Naive thymus-derived CD8-positive, alpha-beta T cell (primary cell): Measurements from ENCODE around the gene LRRC56. TPM values are rescaled to one million over a fixed set of nuclear protein-coding genes. Genes with fewer than 3 reads are reported as not detected.

Source experiments
- ATAC-seq, 2 donors: fragments of 150-1000 bp; cut with Tn5 transposase in 1 of 2; sonication (Bioruptor Pico), chemical (Tn5 transposase) in 1 of 2; 1 replicate in 1 of 2; 2 replicates in 1 of 2; pipeline ENCODE4 v1.10.0; 2021; ENCODE audit warnings: mild to moderate bottlenecking in 2 of 2, moderate library complexity in 2 of 2
- POLR2A ChIA-PET: fragments of 350-600 bp; sonication (Branson Sonifier 250); formaldehyde crosslinking; loops from one replicate; lab custom pipeline; 2021; ENCODE audit warnings: antibody characterized with exemption; lab: Charles Lee
- DNase-seq, 10 donors: peaks; one replicate each; pipeline versions ENCODE4 v3.0.0 to v3.0.0-alpha.2; 2020 to 2022
- H3K27ac Mint-ChIP-seq, 10 donors: one replicate each; pipeline ENCODE4 v1.8.0; 2020 to 2022; ENCODE audit warnings: mild to moderate bottlenecking in 10 of 10, mixed read lengths in 10 of 10, moderate library complexity in 4 of 10, inconsistent platforms in 1 of 10
- H3K27me3 Mint-ChIP-seq, 5 donors: one replicate each; pipeline ENCODE4 v1.8.0; 2021 to 2022; ENCODE audit warnings: mixed read lengths in 5 of 5
- H3K36me3 Mint-ChIP-seq, 3 donors: one replicate each; pipeline ENCODE4 v1.8.0; 2020 to 2022; ENCODE audit warnings: mixed read lengths in 3 of 3, mild to moderate bottlenecking in 2 of 3, inconsistent platforms in 1 of 3
- H3K4me1 Mint-ChIP-seq, 4 donors: one replicate each; pipeline ENCODE4 v1.8.0; 2021 to 2022; ENCODE audit warnings: mixed read lengths in 4 of 4
- H3K4me3 Mint-ChIP-seq, 10 donors: one replicate each; pipeline ENCODE4 v1.8.0; 2020 to 2022; ENCODE audit warnings: mild to moderate bottlenecking in 10 of 10, mixed read lengths in 10 of 10, moderate library complexity in 6 of 10, inconsistent platforms in 1 of 10
- H3K9me3 Mint-ChIP-seq, 9 donors: one replicate each; pipeline ENCODE4 v1.8.0; 2020 to 2022; ENCODE audit warnings: mixed read lengths in 9 of 9, mild to moderate bottlenecking in 3 of 9, inconsistent platforms in 1 of 9, moderate library complexity in 1 of 9
- polyA plus RNA-seq, 3 donors: library from polyadenylated mRNA; unstranded; fragments of 300-500 nt; fragmentation: Illumina TruSeq; gene quantifications; one replicate each; pipeline ENCODE4 v1.2.3, GENCODE V29; 2021
- total RNA-seq, 8 experiments: library from RNA in 2 of 8; stranded (reverse) in 2 of 8; gene quantifications; one replicate each; pipeline ENCODE4 v1.2.3 and lab custom pipeline; 2021 to 2026

The LRRC56 gene
- total and polyA plus RNA-seq, 5 experiments from 2014 or later, result 0.32 to 5.2 (median 1.1) TPM

DNA sequence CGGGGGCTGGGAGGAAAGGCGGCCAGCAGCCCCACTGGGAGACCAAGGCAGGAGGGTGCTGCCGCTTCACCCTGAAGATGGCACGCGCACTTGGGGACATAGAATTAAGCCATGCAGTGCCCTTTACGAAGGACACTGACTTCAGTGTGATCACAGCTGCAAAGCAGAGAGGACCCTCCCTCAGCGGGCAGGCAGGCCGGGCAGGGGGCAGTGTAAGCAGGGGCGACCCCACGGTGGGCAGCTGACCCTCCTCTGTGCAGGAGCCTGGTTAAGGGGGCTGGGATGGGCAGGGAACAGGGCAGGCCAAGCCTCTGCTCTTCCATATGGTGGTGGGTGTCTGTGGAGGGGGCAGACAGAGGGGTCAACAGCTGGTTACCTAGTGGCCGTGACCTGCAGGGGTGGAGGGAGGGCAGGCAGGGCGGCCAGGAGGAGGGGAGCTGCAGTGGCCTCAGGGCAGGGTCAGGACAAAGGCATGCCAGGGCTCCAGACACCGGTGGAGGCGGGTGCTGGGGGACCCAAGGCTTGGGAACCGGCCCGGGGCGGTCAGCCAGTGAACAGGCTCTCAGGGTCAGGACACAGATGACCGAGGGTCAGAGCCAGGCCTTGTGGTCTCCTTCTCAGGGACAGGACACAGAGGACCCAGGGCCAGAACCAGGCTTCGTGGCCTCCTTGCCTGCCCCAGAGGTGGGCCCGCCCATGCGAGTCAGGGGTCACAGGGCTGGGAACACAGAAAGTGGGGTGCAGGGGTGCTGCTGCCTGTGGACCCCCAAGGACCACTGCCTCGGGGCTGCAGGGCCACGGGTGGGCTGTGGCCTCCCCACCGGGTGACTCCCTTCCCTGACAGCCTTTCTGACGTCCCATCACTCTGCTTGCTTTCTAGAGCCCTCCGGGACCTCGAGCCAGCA is 16.0 kb downstream of the LRRC56 start:
- POLR2A ChIA-PET, result interaction anchor here (1.2 to 7.7 kb wide), 6 partner anchors 18 to 169 kb away, joined by 4 to 47 read pairs (median 13); partner anchors contain the start of genes HRAS, IRF7, LRRC56 and PHRF1
- Mint-ChIP-seq H3K27ac (peak overlapping the region in 2 of 10 donors; percentile 34 to 62), H3K9me3 (no peaks in the 10 kb centered on the region), H3K4me3 (peak overlapping the region in 4 of 10 donors; percentile 32 to 54 (median 46)), H3K36me3 (no peaks in the 10 kb centered on the region), H3K4me1 (peaks cover 0 to 4% (median 0%) of the 10 kb centered on the region in 4 donors), H3K27me3 (peaks cover 0 to 1% (median 0%) of the 10 kb centered on the region in 5 donors)
- no peak for ATAC-seq
- DNase-seq, result no peak

DNA sequence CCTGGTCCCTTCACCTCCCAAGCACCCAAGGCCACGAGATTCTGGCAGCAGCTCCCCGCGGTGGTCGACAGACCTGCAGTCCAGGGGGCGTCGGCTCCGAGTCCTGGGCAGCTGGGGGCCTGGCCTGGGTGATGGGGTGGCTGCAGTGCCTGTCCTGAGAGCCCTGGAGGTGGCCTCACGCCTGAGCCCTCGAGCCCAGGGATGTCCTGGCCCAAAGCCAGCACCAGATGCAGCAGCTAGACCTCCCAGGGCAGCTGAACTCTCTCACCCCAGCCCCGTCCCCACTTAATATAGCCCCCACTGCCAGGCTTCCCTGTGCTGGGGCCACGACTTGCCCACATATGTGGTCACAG is 16.6 kb downstream of the LRRC56 start:
- DNase-seq (no peak), ATAC-seq (no peak)
- Mint-ChIP-seq H3K4me1 (peaks cover 0 to 4% (median 1%) of the 10 kb centered on the region in 4 donors), H3K4me3 (peak overlapping the region in 2 of 10 donors; percentile 50 to 56), H3K9me3 (no peaks in the 10 kb centered on the region), H3K36me3 (no peaks in the 10 kb centered on the region), H3K27ac (peak overlapping the region in 1 of 10 donors; percentile 15), H3K27me3 (no peaks in the 10 kb centered on the region)
- POLR2A ChIA-PET, result interaction anchor here (1.2 to 7.7 kb wide), 8 partner anchors 18 to 171 kb away, joined by 4 to 47 read pairs (median 13); partner anchors contain the start of genes HRAS, IRF7, LRRC56 and PHRF1

DNA sequence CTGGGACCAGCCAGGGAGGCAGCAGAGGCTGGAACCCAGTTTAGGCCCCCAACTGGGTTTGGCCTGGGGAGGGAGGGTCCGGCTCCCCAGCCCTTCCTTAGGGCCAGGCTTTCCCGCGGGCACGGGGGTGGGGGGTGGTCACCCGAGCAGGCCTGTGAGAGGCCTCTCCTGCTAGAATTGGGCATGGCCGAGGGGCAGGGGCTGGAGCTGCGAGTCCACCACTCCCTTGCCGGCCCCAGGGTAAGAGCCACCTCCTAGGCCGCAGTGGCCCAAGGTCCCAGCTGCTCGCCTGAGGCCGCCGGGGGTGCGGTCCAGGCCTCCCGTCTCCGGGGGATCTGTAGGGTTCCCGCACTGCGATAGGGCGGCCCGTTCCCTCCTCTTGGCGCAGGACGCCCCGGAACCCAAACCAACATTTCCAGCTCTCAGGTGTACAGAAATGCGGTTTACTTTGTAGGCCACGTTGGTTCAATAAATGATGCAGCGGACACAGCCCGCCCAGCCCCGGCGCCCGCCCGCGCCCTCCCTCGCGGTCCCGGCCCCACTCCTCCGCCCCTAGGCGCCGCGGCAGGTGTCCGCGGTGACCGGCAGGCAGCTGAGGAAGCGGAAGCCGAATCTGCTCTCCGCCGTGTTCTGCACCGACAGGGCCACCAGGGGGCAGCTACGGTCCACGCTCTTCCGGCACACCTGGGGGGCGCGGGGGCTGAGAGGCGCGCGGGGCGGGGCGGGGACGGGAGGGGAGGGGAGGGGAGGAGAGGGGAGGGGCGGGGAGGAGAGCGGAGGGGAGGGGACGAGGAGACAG is 17.3 kb downstream of the LRRC56 start:
- H3K27ac Mint-ChIP-seq, result peak overlapping the region in 1 of 10 donors; percentile 77
- POLR2A ChIA-PET, result interaction anchor here (1.2 to 7.7 kb wide), 12 partner anchors 13 to 170 kb away, joined by 3 to 47 read pairs (median 9); partner anchors contain the start of genes HRAS, IRF7, LRRC56 and PHRF1

DNA sequence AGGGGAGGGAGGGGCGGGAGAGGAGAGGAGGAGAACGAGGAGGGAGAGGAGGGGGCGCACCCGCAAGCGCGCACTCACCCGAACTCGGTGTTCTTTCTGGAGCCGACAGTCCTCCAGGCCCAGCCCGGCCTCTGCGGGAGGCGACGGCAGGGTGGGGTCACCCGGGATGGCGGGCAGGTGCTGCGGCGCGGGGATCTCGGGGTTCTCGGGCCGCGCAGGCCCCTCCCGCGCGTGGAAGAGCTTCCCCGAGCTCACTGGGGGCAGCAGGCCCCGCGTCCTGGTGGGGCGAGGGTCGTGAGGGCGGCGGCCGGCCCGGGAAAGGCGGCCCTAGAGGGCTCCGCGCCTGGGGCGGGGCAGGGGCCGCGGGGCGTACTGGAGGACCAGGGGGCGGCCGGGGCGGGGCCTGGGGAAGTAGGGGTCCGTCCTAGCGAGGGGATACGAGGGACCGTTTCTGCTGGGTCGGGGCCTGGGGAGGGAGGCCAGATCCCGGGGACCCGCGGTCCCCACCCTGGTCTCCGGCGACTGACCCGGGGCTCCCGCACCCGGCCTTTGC is 18.0 kb downstream of the LRRC56 start:
- Mint-ChIP-seq H3K27ac (no peak overlapping the region), H3K36me3 (no peaks in the 10 kb centered on the region), H3K27me3 (no peaks in the 10 kb centered on the region), H3K4me1 (peaks cover 4 to 16% (median 10%) of the 10 kb centered on the region in 4 donors), H3K4me3 (peak overlapping the region in 3 of 10 donors; percentile 43 to 50 (median 50)), H3K9me3 (no peaks in the 10 kb centered on the region)
- DNase-seq, result peak in 1 of 10 donors; percentile 42
- POLR2A ChIA-PET, result interaction anchor here (1.2 to 7.7 kb wide), 11 partner anchors 13 to 170 kb away, joined by 3 to 47 read pairs (median 11); partner anchors contain the start of genes HRAS, IRF7, LRRC56 and PHRF1
- peak; percentile 28 to 33 for ATAC-seq

More for the DNA sequence above, 17.3 kb downstream of the LRRC56 start:
- Mint-ChIP-seq H3K36me3 (no peaks in the 10 kb centered on the region), H3K4me1 (peaks cover 0 to 9% (median 4%) of the 10 kb centered on the region in 4 donors), H3K9me3 (no peaks in the 10 kb centered on the region), H3K4me3 (peak overlapping the region in 7 of 10 donors; percentile 30 to 70 (median 56)), H3K27me3 (no peaks in the 10 kb centered on the region)
- DNase-seq, result peak; percentile 58 to 86 (median 73)
- ATAC-seq, result peak; percentile 73 to 76

DNA sequence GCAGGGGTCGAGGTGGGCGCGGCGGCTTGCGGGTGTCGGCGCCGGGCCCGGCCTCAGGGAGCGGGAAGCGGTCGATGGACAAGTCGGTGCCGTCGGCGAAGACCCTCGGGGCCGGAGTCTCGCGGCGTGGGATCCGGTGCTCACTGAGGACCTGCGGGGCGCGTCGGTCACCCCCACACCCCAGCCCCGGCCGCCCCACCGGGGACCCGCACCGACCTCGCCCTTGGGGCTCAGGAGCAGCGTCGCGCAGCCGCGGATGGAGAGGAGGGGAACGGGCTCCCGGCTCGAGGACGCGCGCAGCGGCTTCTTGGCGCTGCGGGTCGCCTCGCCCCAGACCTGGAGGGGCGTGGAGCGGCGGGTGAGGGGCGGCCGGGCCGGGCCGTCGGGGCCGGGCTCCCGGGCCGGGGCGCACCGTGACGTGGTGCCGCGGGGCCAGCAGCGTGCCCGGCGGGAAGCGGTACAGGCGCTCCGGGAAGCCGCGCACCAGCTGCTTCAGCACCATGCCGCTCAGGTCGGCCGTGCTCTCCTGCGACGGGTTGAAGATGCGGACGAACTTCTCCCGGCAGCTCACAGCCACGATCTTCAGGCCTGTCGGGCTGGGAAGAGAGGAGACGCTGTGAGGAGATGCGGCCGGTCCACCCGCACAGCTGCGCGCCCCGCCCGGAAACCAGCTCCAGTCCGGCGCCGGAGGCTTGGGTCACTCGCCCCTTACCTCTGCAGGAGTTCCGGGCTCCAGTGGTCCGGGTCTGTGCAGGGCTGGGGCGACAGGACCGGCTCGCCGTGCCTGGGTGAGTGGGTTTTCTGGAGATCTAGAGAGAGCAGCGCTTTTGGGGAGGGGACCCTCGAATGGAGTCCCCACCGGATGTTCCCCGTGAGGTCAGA is 18.7 kb downstream of the LRRC56 start:
- DNase-seq, result peak in 2 of 10 donors; percentile 37 to 38
- no peaks in the 10 kb centered on the region for H3K9me3 Mint-ChIP-seq
- ATAC-seq, result no peak
- no peaks in the 10 kb centered on the region for H3K27me3 Mint-ChIP-seq
- H3K36me3 Mint-ChIP-seq, result no peaks in the 10 kb centered on the region
- POLR2A ChIA-PET, result interaction anchor here (0.7 to 7.7 kb wide), 10 partner anchors 9 to 169 kb away, joined by 3 to 47 read pairs (median 13); partner anchors contain the start of genes HRAS, IRF7, LRRC56 and PHRF1
- peak overlapping the region in 8 of 10 donors; percentile 28 to 75 (median 53) for H3K4me3 Mint-ChIP-seq
- H3K27ac Mint-ChIP-seq, result peak overlapping the region in 2 of 10 donors; percentile 40 to 88
- peaks cover 4 to 16% (median 11%) of the 10 kb centered on the region in 4 donors for H3K4me1 Mint-ChIP-seq

DNA sequence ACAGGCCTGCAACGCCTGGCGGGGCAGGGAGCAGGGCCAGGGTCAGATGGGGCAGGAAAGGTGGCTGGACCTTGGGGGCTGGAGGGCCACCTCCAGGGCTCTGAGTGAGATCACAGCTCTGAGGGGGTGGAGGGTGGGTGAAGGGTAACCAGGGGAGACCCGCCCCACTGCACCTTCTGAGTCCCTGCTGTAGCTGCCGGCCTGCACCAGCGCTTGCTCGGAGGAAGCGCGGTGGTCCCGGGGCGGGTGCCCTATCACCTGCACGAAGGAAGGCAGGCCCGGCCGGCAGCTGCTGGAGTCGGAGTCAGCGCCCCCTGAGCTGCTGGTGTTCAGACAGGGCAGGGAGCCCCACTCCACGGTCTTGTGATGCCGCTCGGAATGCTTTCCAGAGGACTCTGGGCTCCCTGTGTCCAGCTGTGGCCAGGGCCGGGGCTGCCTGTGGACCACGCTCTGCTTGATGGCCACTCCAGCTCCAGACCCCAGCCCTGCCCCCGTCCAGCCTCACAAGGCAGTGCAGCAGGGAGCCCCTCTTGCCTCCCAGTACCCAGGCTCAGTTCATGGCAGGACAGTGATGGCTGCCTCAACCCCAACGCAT is 19.4 kb downstream of the LRRC56 start:
- POLR2A ChIA-PET, result interaction anchor here (0.7 to 7.7 kb wide), 9 partner anchors 8 to 170 kb away, joined by 3 to 47 read pairs (median 15); partner anchors contain the start of genes HRAS, LRRC56 and PHRF1
- no peak for ATAC-seq
- H3K27me3 Mint-ChIP-seq, result no peaks in the 10 kb centered on the region
- no peaks in the 10 kb centered on the region for H3K9me3 Mint-ChIP-seq
- H3K4me1 Mint-ChIP-seq, result peaks cover 7 to 21% (median 15%) of the 10 kb centered on the region in 4 donors
- no peak for DNase-seq
- no peaks in the 10 kb centered on the region for H3K36me3 Mint-ChIP-seq
- H3K27ac Mint-ChIP-seq, result peak overlapping the region in 3 of 10 donors; percentile 40 to 88 (median 59)
- H3K4me3 Mint-ChIP-seq, result peak overlapping the region; percentile 28 to 75 (median 54)

DNA sequence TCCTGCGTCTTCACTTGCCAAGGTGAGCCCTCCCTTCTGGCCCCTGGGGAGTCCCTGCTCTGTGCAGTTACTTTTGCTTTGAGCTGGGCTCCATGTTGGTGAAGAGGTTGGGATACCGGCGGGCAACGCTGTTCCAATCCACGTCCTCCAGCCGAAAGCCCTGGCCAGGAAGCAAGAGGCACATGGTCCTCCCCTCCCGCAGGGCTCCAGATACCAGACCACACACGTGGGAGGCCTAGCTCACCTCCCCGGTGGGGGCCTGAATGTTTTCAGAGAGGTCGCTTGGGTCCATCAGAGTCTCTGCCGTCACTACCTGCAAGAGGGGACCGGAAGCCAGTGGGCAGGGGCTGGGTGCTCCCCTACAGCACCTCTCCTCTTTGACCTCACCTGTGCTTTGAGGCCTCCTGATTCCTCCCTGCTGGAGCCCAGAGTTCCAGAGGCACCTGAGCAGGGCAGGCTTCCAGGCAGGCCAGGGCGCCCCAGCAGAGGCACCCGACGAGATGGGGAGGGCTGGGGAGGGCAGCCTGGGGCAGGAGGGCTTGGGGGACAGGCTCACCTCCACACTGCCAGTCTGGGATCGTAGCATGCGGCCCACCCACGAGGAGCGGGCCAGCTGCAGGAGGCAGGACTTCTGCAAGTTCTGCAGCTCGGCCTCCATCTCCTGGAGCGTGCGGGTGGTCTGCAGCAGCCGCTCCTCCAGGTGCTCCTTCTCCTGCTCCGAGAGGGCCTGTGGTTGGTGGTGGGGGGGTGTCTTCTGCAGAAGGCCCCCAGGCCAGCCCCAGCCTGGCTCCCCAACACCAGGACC is 20.2 kb downstream of the LRRC56 start:
- POLR2A ChIA-PET, result interaction anchor here (0.7 to 7.7 kb wide), 8 partner anchors 7 to 276 kb away, joined by 3 to 47 read pairs (median 12); partner anchors contain the start of genes HRAS, LRRC56 and PHRF1
- Mint-ChIP-seq H3K9me3 (no peaks in the 10 kb centered on the region), H3K27me3 (no peaks in the 10 kb centered on the region), H3K36me3 (no peaks in the 10 kb centered on the region), H3K4me1 (peaks cover 7 to 22% (median 17%) of the 10 kb centered on the region in 4 donors), H3K4me3 (peak overlapping the region in 5 of 10 donors; percentile 26 to 56 (median 45)), H3K27ac (peak overlapping the region in 2 of 10 donors; percentile 43 to 59)
- DNase-seq (no peak), ATAC-seq (no peak)

DNA sequence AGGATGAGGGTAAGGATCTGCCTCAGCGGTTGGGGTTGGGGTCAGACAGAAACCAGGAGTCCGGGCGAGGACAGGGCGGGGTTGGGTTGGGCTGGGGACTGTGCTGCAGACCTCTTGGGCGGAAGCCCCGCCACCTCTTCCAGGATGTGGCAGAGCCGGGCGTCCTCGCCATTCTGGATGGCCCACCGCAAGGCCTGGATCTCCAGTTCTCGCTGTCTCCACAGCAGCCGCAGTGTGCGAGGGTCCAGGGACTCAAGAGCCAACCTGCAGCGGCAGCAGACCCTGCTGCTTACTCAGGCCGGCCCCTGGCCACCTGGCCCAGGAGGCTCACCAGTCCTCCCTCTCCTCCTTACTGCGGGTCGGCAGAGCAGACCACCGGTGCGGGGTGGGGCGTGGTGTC is 21.2 kb downstream of the LRRC56 start:
- no peak for DNase-seq
- peak overlapping the region in 1 of 10 donors; percentile 6 for H3K4me3 Mint-ChIP-seq

DNA sequence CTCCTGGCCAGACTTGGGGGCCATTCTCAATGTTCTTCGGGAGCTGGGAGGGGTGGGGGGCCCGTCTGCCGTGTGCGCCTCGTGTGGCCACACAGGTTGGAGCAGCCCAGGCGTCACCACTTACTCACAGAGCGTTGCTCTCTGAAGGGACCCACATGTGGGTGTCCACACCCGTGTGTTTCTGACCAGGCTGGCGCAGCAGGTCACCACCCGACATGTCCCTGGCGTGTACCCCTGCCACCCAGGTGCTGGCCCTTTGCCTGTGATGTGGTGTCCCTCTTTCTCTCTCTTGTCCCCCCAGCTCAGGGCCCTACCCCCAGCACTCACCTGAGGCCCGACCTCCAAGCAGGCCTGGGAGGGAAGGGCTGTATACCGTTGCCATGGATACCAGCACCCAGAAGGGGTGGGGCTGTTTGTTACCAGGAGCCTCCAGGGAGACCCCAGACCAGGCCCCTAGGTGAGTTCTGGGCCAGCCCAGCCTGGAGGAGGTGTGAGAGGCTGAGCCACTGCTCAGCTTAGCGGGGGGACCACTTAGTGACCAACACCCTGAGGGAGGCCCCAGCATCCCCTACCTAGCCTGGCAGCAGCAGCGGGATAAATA is 21.8 kb downstream of the LRRC56 start:
- Mint-ChIP-seq H3K4me1 (peaks cover 7 to 22% (median 17%) of the 10 kb centered on the region in 4 donors), H3K27ac (peak overlapping the region in 6 of 10 donors; percentile 12 to 77 (median 48)), H3K9me3 (no peaks in the 10 kb centered on the region), H3K27me3 (no peaks in the 10 kb centered on the region), H3K4me3 (peak overlapping the region in 2 of 10 donors; percentile 10 to 18), H3K36me3 (peaks cover 0 to 3% (median 0%) of the 10 kb centered on the region in 3 donors)
- DNase-seq, result peak in 1 of 10 donors; percentile 47
- no peak for ATAC-seq
- POLR2A ChIA-PET, result interaction anchor here (0.5 to 7.7 kb wide), 10 partner anchors 9 to 186 kb away, joined by 3 to 47 read pairs (median 6); partner anchors contain the start of genes HRAS, IRF7, PHRF1 and TMEM80

More for the DNA sequence above, 21.2 kb downstream of the LRRC56 start:
- Mint-ChIP-seq H3K27ac (no peak overlapping the region), H3K36me3 (peaks cover 0 to 1% (median 0%) of the 10 kb centered on the region in 3 donors), H3K9me3 (no peaks in the 10 kb centered on the region), H3K27me3 (no peaks in the 10 kb centered on the region), H3K4me1 (peaks cover 7 to 22% (median 17%) of the 10 kb centered on the region in 4 donors)
- POLR2A ChIA-PET, result interaction anchor here (1.8 to 7.7 kb wide), 5 partner anchors 9 to 168 kb away, joined by 4 to 47 read pairs (median 34); partner anchors contain the start of genes HRAS, LRRC56 and PHRF1
- ATAC-seq, result no peak
